RWPE2 (cell line): ENCODE data around the gene FAM114A2.
"Not testable (repeated sequence)": the region's sequence is repeated elsewhere in the genome, so short reads cannot be mapped to it uniquely, and the experiment has no call there.

Experiments used
- ATAC-seq: fragments of 200-7000 bp; cut with Tn5 transposase; 3 replicates; pipeline ENCODE4 v1.9.1; 2021; ENCODE audit warnings: low read depth
- DNase-seq: peaks from one replicate; pipeline ENCODE4 v3.0.0-alpha.2; 2020; ENCODE audit warnings: low spot score
- H3K27ac ChIP-seq: fragments of 450-650 bp; 2 replicates; pipeline ENCODE4 v1.5.1; 2017; ENCODE audit warnings: mild to moderate bottlenecking; ENCODE audit not compliant: poor library complexity, severe bottlenecking
- H3K27me3 ChIP-seq: fragments of 250-450 bp; sonication (Bioruptor Pico); 2 replicates; pipeline ENCODE4 v1.5.1; 2021; ENCODE audit warnings: mild to moderate bottlenecking, moderate library complexity; ENCODE audit not compliant: insufficient read depth, poor library complexity, severe bottlenecking
- H3K36me3 ChIP-seq: fragments of 250-450 bp; sonication (Bioruptor Pico); 2 replicates; pipeline ENCODE4 v1.5.1; 2020; ENCODE audit warnings: low read depth, mild to moderate bottlenecking, moderate library complexity
- H3K4me1 ChIP-seq: fragments of 250-450 bp; sonication (Bioruptor Pico); 2 replicates; pipeline ENCODE4 v1.5.1; 2021; ENCODE audit warnings: mild to moderate bottlenecking, moderate library complexity; ENCODE audit not compliant: insufficient read depth, poor library complexity, severe bottlenecking
- H3K4me3 ChIP-seq: fragments of 250-450 bp; sonication (Bioruptor Pico); 2 replicates; pipeline ENCODE4 v1.5.1; 2021; ENCODE audit warnings: mild to moderate bottlenecking, moderate library complexity; ENCODE audit not compliant: severe bottlenecking
- H3K9me3 ChIP-seq: fragments of 250-450 bp; sonication (Bioruptor Pico); 2 replicates; pipeline ENCODE4 v1.5.1; 2021; ENCODE audit warnings: mild to moderate bottlenecking, moderate library complexity; ENCODE audit not compliant: severe bottlenecking
- TF ChIP-seq, protein P1 (sequence below): fragments of 450-650 bp; IDR thresholded peaks from one replicate; pipeline ENCODE4 v1.5.1; 2017; ENCODE audit warnings: mild to moderate bottlenecking, moderate library complexity; ENCODE audit not compliant: poor library complexity, severe bottlenecking

The FAM114A2 gene

DNA sequence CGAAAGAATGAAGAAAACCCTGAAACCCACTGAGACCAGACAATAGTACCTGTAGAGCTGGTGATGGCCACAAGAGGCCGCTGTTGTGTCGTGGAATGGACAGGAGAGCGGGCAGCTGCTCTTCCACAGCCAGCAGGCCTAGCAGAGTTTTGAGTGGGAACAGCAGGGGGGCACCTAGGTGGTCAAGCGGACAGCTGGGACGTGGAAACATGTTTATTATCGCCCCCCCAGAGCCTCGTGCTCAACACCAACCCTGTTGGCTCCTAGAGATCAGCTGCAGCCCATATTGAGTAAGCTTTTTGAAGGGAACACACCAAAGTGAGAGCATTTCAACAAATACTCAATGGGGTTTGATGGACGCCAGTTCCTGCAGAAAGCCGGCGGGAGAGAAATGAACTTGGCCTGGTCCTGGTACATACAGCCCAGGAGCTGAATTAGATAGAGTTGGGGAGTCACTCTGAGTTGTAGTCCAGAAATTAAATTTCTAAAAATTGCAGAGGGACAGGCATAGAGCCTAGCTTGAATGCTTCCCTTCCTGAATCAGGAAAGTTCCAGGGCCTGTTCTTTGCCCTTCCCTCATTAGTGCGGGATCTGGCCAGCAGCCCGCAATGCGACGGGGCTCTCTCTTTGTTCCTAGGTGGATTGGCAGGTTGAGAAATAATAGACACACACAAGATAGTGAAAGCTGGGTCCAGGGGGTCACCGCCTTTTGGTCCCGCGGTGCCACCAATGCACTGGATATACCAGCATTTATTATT is 33.9 kb upstream of the FAM114A2 start:
- DNase-seq, result no peak
- Histone ChIP-seq H3K4me3 (no peak overlapping the region), H3K4me1 (no peaks in the 10 kb centered on the region), H3K27me3 (no peaks in the 10 kb centered on the region), H3K27ac (no peak overlapping the region), H3K9me3 (no peaks in the 10 kb centered on the region), H3K36me3 (no peaks in the 10 kb centered on the region)
- TF ChIP-seq, protein P1, sequence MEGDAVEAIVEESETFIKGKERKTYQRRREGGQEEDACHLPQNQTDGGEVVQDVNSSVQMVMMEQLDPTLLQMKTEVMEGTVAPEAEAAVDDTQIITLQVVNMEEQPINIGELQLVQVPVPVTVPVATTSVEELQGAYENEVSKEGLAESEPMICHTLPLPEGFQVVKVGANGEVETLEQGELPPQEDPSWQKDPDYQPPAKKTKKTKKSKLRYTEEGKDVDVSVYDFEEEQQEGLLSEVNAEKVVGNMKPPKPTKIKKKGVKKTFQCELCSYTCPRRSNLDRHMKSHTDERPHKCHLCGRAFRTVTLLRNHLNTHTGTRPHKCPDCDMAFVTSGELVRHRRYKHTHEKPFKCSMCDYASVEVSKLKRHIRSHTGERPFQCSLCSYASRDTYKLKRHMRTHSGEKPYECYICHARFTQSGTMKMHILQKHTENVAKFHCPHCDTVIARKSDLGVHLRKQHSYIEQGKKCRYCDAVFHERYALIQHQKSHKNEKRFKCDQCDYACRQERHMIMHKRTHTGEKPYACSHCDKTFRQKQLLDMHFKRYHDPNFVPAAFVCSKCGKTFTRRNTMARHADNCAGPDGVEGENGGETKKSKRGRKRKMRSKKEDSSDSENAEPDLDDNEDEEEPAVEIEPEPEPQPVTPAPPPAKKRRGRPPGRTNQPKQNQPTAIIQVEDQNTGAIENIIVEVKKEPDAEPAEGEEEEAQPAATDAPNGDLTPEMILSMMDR, result peak; percentile 99
- ATAC-seq, result peak; percentile 93

DNA sequence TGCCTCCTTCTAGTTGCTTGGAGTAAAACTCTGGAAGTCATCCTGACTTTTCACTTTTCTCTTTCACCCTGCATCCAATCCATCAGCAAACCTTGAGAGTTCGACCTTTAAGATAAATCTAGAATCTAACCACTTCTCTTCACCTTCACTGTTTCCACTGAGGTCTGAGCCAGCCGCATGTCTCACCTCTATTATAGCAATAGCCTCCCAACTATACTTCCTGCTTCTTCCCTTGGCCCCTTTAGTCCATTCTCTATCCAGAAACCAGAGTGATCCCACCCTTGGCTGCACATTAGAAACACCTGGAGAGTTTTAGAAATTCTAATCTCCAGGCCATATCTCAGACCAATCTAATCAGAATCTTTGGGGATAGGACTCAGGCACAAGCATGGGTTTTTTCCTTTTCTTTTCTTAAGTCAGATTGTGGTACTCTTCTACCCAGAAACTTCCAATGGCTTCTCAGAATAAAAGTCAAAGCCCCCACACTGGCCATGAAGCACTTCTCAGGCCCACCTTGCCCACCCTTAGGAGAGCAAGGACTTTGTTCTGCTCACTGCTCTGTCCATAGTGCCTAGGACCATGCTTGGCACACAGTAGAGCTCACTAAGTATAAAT is 33.2 kb upstream of the FAM114A2 start:
- H3K27me3 ChIP-seq, result no peaks in the 10 kb centered on the region
- TF ChIP-seq, protein P1, result no peak
- ATAC-seq, result peak; percentile 40; the same call in 2 of the 3 replicates
- no peaks in the 10 kb centered on the region for H3K9me3 ChIP-seq
- H3K36me3 ChIP-seq, result no peaks in the 10 kb centered on the region
- H3K27ac ChIP-seq, result no peak overlapping the region
- DNase-seq, result no peak
- H3K4me1 ChIP-seq, result no peaks in the 10 kb centered on the region
- H3K4me3 ChIP-seq, result no peak overlapping the region

DNA sequence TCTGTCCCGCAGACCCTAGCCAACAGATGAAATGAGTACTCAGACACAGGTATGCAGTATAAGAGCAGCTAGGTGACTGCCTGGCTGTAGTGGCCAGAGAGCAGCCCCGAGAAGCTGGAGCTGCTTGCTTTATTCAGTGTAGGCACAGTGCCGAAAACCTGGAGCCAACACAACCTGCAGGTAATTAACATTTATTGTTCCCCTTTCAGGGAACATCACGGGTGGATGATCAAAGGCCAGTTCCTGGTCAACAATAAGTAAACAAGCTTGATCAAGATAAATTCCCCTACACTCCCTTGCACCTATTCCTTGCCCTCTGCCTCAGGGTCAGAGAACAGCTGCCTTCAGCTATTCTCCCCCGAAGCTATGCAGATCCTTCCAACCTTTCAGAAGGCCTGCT is 31.1 kb upstream of the FAM114A2 start:
- ATAC-seq, H3K36me3 ChIP-seq, H3K4me3 ChIP-seq, DNase-seq, H3K27ac ChIP-seq, H3K27me3 ChIP-seq, H3K9me3 ChIP-seq, H3K4me1 ChIP-seq: not testable (repeated sequence)

DNA sequence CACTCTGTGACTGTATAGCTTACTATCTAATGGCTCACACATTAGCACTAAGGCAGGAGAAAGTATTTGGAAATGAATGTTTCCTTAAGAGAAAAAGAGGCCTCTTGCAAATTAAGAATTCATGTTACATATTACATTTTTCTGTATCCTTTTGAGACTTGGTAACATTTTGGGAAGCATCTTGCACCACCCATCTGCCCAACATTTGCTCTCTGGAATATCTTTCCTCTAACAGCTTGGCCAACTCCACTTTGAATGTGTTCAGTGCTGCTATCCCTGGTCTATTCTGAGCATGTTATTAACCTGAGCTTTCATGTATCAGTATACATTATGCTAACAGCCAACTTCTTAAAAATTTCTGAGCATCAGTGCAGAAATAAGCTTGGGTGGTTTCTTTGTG is 27.3 kb upstream of the FAM114A2 start:
- Histone ChIP-seq H3K27ac (no peak overlapping the region), H3K4me1 (no peaks in the 10 kb centered on the region), H3K4me3 (no peak overlapping the region), H3K9me3 (no peaks in the 10 kb centered on the region), H3K27me3 (no peaks in the 10 kb centered on the region), H3K36me3 (no peaks in the 10 kb centered on the region)
- no peak for DNase-seq
- TF ChIP-seq, protein P1, result no peak
- no peak for ATAC-seq

DNA sequence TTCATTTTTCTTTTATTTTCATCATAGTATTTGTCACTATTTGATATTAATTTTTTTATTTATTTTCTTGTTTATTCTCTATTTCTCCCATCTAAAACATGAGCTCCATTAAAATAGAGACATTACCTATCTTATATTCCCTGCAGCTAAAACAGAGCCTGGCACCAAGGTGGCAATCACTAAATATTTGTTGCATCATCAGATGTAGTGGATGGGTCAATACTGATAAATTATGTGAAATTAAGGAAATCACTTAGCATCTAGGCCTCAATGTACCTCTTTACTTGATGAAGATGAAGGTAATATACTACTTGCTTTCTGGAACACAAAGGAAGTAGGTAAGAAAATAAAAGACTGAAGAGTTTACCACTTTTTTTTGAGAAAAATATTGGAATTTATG is 24.7 kb upstream of the FAM114A2 start:
- Histone ChIP-seq H3K4me1 (no peaks in the 10 kb centered on the region), H3K27ac (no peak overlapping the region), H3K36me3 (no peaks in the 10 kb centered on the region), H3K27me3 (no peaks in the 10 kb centered on the region), H3K4me3 (no peak overlapping the region), H3K9me3 (no peaks in the 10 kb centered on the region)
- ATAC-seq, result no peak
- no peak for DNase-seq
- TF ChIP-seq, protein P1, result no peak
